GM12878 (cell line): ENCODE measurements around the gene NBR1. TPM values are rescaled to one million over a fixed set of nuclear protein-coding genes. Genes with fewer than 3 reads are reported as not detected.
A peak's percentile ranks its signal among the peaks of the same experiment; 100 is the strongest.
"Not testable (repeated sequence)": the region's sequence is repeated elsewhere in the genome, so short reads cannot be mapped to it uniquely, and the experiment has no call there.

Source experiments
- ATAC-seq: fragments of 200-7000 bp; cut with Tn5 transposase; 3 replicates; pipeline ENCODE4 v1.9.1; 2020; ENCODE audit warnings: mild to moderate bottlenecking, moderate library complexity
- BruUV-seq: library from RNA; stranded (reverse); fragments of 400-500 nt; replicated peaks from 2 replicates; lab custom pipeline; 2021; lab: Mats Ljungman, UMichigan
- CTCF ChIA-PET: fragments of 300-600 bp; sonication (Branson Sonifier 250); formaldehyde crosslinking; extraction: SDS; loops from one replicate; lab custom pipeline; 2021; ENCODE audit warnings: inconsistent platforms; lab: Yijun Ruan, JAX
- POLR2A ChIA-PET: fragments of 350-600 bp; formaldehyde crosslinking; extraction: SDS; loops from one replicate; lab custom pipeline; 2021; ENCODE audit warnings: inconsistent platforms; lab: Charles Lee
- RAD21 ChIA-PET: fragments of 300-600 bp; sonication (Branson Sonifier 250); formaldehyde crosslinking; loops from one replicate; lab custom pipeline; 2023; ENCODE audit warnings: antibody characterized with exemption; ENCODE audit not compliant: unreplicated experiment; lab: Charles Lee
- SMC1A ChIA-PET: fragments of 300-600 bp; sonication (Branson Sonifier 250); formaldehyde crosslinking; loops from one replicate; lab custom pipeline; 2023; ENCODE audit not compliant: unreplicated experiment, uncharacterized antibody; lab: Charles Lee
- DNase-seq: peaks from one replicate; pipeline ENCODE4 v3.0.0-alpha.2; 2011; ENCODE audit warnings: low read depth, low spot score
- FAIRE-seq: peaks from 3 replicates; lab custom pipeline; 2011; peaks lifted over from hg19 to GRCh38; lab: Jason Lieb, UNC
- H2AFZ ChIP-seq: 2 replicates; pipeline ENCODE4 v1.6.0; 2011; ENCODE audit warnings: low read depth, low read length, control low read depth; ENCODE audit not compliant: control insufficient read depth
- H3K27ac ChIP-seq: 2 replicates; pipeline ENCODE4 v1.5.1; 2011; ENCODE audit warnings: control low read depth; ENCODE audit not compliant: control insufficient read depth, insufficient read depth
- H3K27me3 ChIP-seq, 2 experiments: replicated peaks in 1 of 2; 2 replicates each; pipeline versions ENCODE4 v1.6.0 to v1.6.1; 2011; ENCODE audit warnings: low read length in 1 of 2; ENCODE audit not compliant: control insufficient read depth in 2 of 2, insufficient read depth in 2 of 2
- H3K36me3 ChIP-seq, 2 experiments: 2 replicates each; pipeline ENCODE4 v1.5.1; 2011; ENCODE audit warnings: low read length in 1 of 2; ENCODE audit not compliant: control insufficient read depth in 2 of 2, insufficient read depth in 2 of 2
- H3K4me1 ChIP-seq: 2 replicates; pipeline ENCODE4 v1.6.1; 2011; ENCODE audit warnings: mild to moderate bottlenecking, low read length, moderate library complexity, mixed read lengths; ENCODE audit not compliant: control insufficient read depth, insufficient read depth
- H3K4me2 ChIP-seq: 2 replicates; pipeline ENCODE4 v1.6.0; 2011; ENCODE audit warnings: control low read depth; ENCODE audit not compliant: control insufficient read depth, insufficient read depth
- H3K4me3 ChIP-seq: fragments of 200-600 bp; sonication (generic); 2 replicates; pipeline ENCODE4 v1.5.1; 2016
- H3K79me2 ChIP-seq: 2 replicates; pipeline ENCODE4 v1.6.0; 2011; ENCODE audit warnings: low read length; ENCODE audit not compliant: control insufficient read depth, insufficient read depth
- H3K9ac ChIP-seq: 2 replicates; pipeline ENCODE4 v1.8.0; 2011; ENCODE audit warnings: low read length, control low read depth, mixed read lengths; ENCODE audit not compliant: control insufficient read depth, insufficient read depth
- H3K9me3 ChIP-seq: replicated peaks from 3 replicates; pipeline ENCODE4 v1.5.1; 2011; ENCODE audit warnings: mild to moderate bottlenecking, low read length; ENCODE audit not compliant: control insufficient read depth, insufficient read depth
- H4K20me1 ChIP-seq: 2 replicates; pipeline ENCODE4 v1.6.0; 2011; ENCODE audit not compliant: control insufficient read depth, insufficient read depth
- ATF7 ChIP-seq: fragments of 450-650 bp; IDR thresholded peaks from 2 replicates; pipeline ENCODE4 v1.6.1; 2016; ENCODE audit warnings: low read depth, mild to moderate bottlenecking
- NFIC ChIP-seq: IDR thresholded peaks from 2 replicates; pipeline ENCODE4 v1.6.1; 2012; ENCODE audit warnings: low read depth, mild to moderate bottlenecking, inconsistent platforms, low read length, moderate library complexity
- NFYB ChIP-seq: IDR thresholded peaks from 2 replicates; pipeline ENCODE4 v1.6.1; 2011; ENCODE audit warnings: low read depth, mild to moderate bottlenecking, low read length, improper control_type of control experiment, moderate library complexity; ENCODE audit not compliant: insufficient read depth
- POLR2A ChIP-seq: IDR thresholded peaks from 2 replicates; pipeline ENCODE4 v1.6.1; 2011; ENCODE audit warnings: low read depth, mild to moderate bottlenecking, low read length
- SRF ChIP-seq, 2 experiments: IDR thresholded peaks; 2 replicates each; pipeline ENCODE4 v1.6.1; 2011; ENCODE audit warnings: low read depth in 2 of 2, low read length in 2 of 2, mild to moderate bottlenecking in 1 of 2, moderate library complexity in 1 of 2
- TBL1XR1 ChIP-seq: IDR thresholded peaks from 2 replicates; pipeline ENCODE4 v1.6.1; 2012; ENCODE audit warnings: low read depth, low read length, improper control_type of control experiment
- WGBS: methylation state at CpG from one replicate; pipeline ENCODE4 v1.1.6; 2016; ENCODE audit warnings: low lambda C conversion rate; ENCODE audit not compliant: insufficient replicate concordance, insufficient coverage; ENCODE audit errors: missing lambda C conversion rate; 5-methylcytosine and 5-hydroxymethylcytosine counted together
- in situ Hi-C: fragments of 300-500 bp; cut with MboI; formaldehyde crosslinking; loops from 9 replicates; pipeline ENCODE4 v1.14.3; 2018; ENCODE audit warnings: mixed read lengths
- intact Hi-C: fragments of 100-400 bp; cut with micrococcal nuclease; formaldehyde crosslinking; loops from one replicate; pipeline ENCODE4 v1.14.2; 2022; ENCODE audit not compliant: unreplicated experiment
- polyA plus RNA-seq, 11 experiments: library from polyadenylated mRNA; depleted of rRNA in 4 of 11; unstranded in 6 of 11; stranded (reverse) in 5 of 11; fragments of >200 nt; fragmentation: Nextera tagmentation in 4 of 11; fragmentation: Illumina TruSeq in 1 of 11; extraction: Ambion mirVana in 4 of 11; extraction: Trizol in 1 of 11; gene quantifications; 1 replicate in 1 of 11; 2 replicates in 10 of 11; pipeline versions ENCODE4 v1.2.1 to v1.2.3, GENCODE V29; 2011 to 2016; ENCODE audit warnings: inconsistent platforms in 2 of 11, missing spikeins in 2 of 11, low read depth in 1 of 11
- total RNA-seq, 4 experiments: library from RNA; depleted of rRNA in 3 of 4; stranded (reverse); fragments of >200 nt in 3 of 4; fragmentation: Illumina TruSeq in 1 of 4; extraction: Trizol in 1 of 4; gene quantifications; 2 replicates each; pipeline versions ENCODE4 v1.2.1 to v1.2.3, GENCODE V29; 2013 to 2021

NBR1 gene
- total and polyA plus RNA-seq, 10 of the 15 experiments (the other 5 are each of a cell fraction or from before 2014, with no cell fraction given): 3.5 to 55.2 (median 28.2) TPM

DNA sequence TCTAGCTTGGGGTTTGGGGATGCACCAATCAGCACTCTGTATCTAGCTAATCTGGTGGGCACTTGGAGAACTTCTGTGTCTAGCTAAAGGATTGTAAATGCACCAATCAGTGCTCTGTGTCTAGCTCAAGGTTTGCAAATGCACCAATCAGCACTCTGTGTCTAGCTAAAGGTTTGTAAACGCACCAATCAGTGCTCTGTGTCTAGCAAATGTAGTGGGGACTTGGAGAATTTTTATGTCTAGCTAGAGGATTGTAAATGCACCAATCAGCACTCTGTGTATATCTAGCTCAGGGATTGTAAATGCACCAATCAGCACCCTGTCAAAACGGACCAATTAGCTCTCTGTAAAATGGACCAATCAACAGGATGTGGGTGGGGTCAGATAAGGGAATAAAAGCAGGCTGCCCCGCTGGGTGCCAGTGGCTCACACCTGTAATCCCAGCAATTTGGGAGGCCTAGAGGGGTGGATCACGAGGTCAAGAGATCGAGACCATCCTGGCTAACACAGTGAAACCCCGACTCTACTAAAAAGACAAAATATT, 43.6 kb upstream of the NBR1 start:
- TF ChIP-seq NFYB: peak; percentile 70
- RAD21 ChIA-PET: interaction anchor here (0.6 to 1.3 kb wide), 2 partner anchors 42 to 943 kb away, joined by 3 read pairs; no protein-coding TSS in a partner anchor
- POLR2A ChIA-PET: interaction anchor here (0.6 kb wide), 1 partner anchor 15 kb away, joined by 4 read pairs; no protein-coding TSS in a partner anchor
- H3K4me2 ChIP-seq, H3K9me3 ChIP-seq, H3K9ac ChIP-seq, DNase-seq, H2AFZ ChIP-seq, H3K27ac ChIP-seq, H3K27me3 ChIP-seq, in situ Hi-C loops, ATAC-seq, H4K20me1 ChIP-seq, H3K4me3 ChIP-seq, BruUV-seq, FAIRE-seq, intact Hi-C loops, H3K4me1 ChIP-seq, H3K36me3 ChIP-seq: not testable (repeated sequence)
- CTCF ChIA-PET: interaction anchor here (0.9 to 2.0 kb wide), 4 partner anchors 41 to 130 kb away, joined by 3 to 8 read pairs (median 4); partner anchors contain the start of gene RPL27
- peaks cover 28% of the 10 kb centered on the region for H3K79me2 ChIP-seq
- SMC1A ChIA-PET: interaction anchor here (0.7 kb wide), 1 partner anchor 23 kb away, joined by 3 read pairs; no protein-coding TSS in a partner anchor
- 94% methylated on average over 6 of the region's 6 CpGs for WGBS

DNA sequence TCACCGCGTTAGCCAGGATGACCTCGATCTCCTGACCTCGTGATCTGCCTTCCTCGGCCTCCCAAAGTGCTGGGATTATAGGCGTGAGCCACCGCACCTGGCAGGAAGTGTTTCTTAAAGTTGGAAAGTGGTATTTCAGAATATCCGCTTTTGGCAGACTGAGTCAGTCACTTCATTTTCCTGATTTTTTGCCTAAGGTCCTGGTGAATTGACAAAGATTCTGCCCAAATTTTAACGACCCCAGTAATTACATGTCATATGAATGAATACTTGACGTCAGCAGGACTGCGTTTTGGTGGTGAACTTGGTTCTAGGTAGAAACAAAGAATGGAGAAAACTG, 41.4 kb upstream of the NBR1 start:
- FAIRE-seq: no peak

More for the DNA sequence above, 41.4 kb upstream of the NBR1 start:
- intact Hi-C loops: no loop called here
- CTCF ChIA-PET: no interaction called here
- Histone ChIP-seq H3K36me3 (no peaks in the 10 kb centered on the region), H3K27ac (no peak overlapping the region), H2AFZ (no peak overlapping the region), H3K79me2 (peaks cover 20% of the 10 kb centered on the region), H3K27me3 (no peaks in the 10 kb centered on the region), H3K4me3 (no peak overlapping the region), H3K4me2 (no peak overlapping the region), H3K9me3 (no peaks in the 10 kb centered on the region; the same call in 2 of the 3 replicates), H3K9ac (no peak overlapping the region), H3K4me1 (peaks cover 9% of the 10 kb centered on the region), H4K20me1 (no peaks in the 10 kb centered on the region)
- in situ Hi-C loops: no loop called here
- ATAC-seq (no peak), DNase-seq (no peak)
- 92% methylated on average over 11 of the region's 11 CpGs for WGBS
- SMC1A ChIA-PET: interaction anchor here (1.0 kb wide), 1 partner anchor 186 kb away, joined by 3 read pairs; no protein-coding TSS in a partner anchor
- TF ChIP-seq POLR2A (no peak), ATF7 (no peak), TBL1XR1 (no peak), NFIC (no peak), SRF (IDR thresholded peaks at IDR 0.05; ENCODE audit: low read depth in 2 of 2, low read length in 2 of 2) (no peak)
- RAD21 ChIA-PET: no interaction called here
- POLR2A ChIA-PET: no interaction called here
- BruUV-seq: no TSS peak
